ENCODE data around the gene ATP2C1. TPM values are rescaled to one million over a fixed set of nuclear protein-coding genes. Genes with fewer than 3 reads are reported as not detected.
A peak's percentile ranks its signal among the peaks of the same experiment; 100 is the strongest.

The ATP2C1 gene
- total and polyA plus RNA-seq, 2 of the 13 experiments (the other 11 are each of a cell fraction or from before 2014, with no cell fraction given), result 32.4 to 37.6 TPM

DNA sequence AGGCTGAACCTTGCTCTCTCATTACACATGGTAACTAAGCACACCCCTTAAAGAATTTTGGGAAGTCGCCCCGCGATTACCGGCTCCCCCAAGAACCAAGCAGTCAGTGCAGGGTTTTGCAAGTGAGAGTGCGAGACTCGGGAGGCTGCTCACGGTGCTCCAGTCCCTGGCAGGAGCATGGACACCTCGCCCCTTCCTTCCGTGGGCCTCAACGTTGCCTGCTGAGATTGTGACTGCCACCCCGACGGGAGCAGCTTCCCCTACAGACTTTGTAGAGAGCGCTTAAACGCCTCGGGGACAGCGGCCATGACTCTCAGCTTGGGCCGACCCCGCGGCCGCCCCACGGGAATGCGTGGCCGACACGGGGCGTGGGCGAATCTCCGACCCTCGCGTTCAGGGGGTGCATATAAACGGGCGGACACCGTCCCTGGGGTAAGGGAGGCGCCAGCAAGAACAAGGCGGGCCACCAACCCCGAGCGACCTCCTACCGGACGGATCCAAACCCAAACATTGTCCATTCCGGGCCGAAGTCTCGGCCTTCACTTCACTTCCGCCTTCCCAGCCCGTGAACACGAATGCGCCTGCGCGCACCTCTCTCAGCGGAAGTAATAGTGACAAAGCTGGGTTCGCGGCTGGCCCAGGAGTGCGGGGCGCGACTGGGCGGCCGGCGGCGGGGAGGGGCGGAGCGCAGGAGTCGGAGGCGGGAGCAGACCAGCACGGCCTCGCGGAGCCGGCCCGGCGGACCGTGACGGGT lies at the start of gene ATP2C1 (continued):
- TF ChIP-seq ZBTB34 (CRISPR knock-in tag; IDR thresholded peaks at IDR 0.05) (no peak), ZNF577 (CRISPR knock-in tag; IDR thresholded peaks at IDR 0.05; ENCODE audit: borderline replicate concordance, low read depth) (no peak; the same call in 1 of the 2 replicates), KDM2A (CRISPR knock-in tag; IDR thresholded peaks at IDR 0.05; ENCODE audit: borderline replicate concordance, low read depth) (peak; percentile 73; the same call in 1 of the 2 replicates), ZNF841 (CRISPR knock-in tag; IDR thresholded peaks at IDR 0.05; ENCODE audit: borderline replicate concordance) (no peak), MAFF (IDR thresholded peaks at IDR 0.05; ENCODE audit: low read depth, low read length) (no peak), U2AF1 (optimal IDR thresholded peaks at IDR 0.05; ENCODE audit: low read depth, low read length) (peak; percentile 53), ZNF678 (CRISPR knock-in tag; IDR thresholded peaks at IDR 0.05) (peak; percentile 34; the same call in 1 of the 2 replicates), MEIS1 (CRISPR knock-in tag; IDR thresholded peaks at IDR 0.05; ENCODE audit: borderline replicate concordance) (no peak), BHLHE40 (IDR thresholded peaks at IDR 0.05; ENCODE audit: low read length) (no peak), NR2F2 (IDR thresholded peaks at IDR 0.05; ENCODE audit: borderline replicate concordance, low read depth) (no peak), CREBL2 (CRISPR knock-in tag; IDR thresholded peaks at IDR 0.05; ENCODE audit: borderline replicate concordance) (peak; percentile 61; the same call in 1 of the 2 replicates), GTF3A (CRISPR knock-in tag; conservative IDR thresholded peaks at IDR 0.05) (no peak), SIN3A (IDR thresholded peaks at IDR 0.05; ENCODE audit: borderline replicate concordance, low read depth, low read length) (peak; percentile 80; the same call in 1 of the 2 replicates), ZNF749 (CRISPR knock-in tag; IDR thresholded peaks at IDR 0.05; ENCODE audit: borderline replicate concordance) (0 out of 2 replicates have a peak, but pooled peaks have one; percentile 46), MEIS2 (CRISPR knock-in tag; IDR thresholded peaks at IDR 0.05) (peak; percentile 68), ZBTB42 (CRISPR knock-in tag; IDR thresholded peaks at IDR 0.05) (no peak), ZBTB7B (CRISPR knock-in tag; IDR thresholded peaks at IDR 0.05) (no peak), RBAK (CRISPR knock-in tag; IDR thresholded peaks at IDR 0.05) (no peak; the same call in 1 of the 2 replicates)
- TF ChIP-seq, protein P1, sequence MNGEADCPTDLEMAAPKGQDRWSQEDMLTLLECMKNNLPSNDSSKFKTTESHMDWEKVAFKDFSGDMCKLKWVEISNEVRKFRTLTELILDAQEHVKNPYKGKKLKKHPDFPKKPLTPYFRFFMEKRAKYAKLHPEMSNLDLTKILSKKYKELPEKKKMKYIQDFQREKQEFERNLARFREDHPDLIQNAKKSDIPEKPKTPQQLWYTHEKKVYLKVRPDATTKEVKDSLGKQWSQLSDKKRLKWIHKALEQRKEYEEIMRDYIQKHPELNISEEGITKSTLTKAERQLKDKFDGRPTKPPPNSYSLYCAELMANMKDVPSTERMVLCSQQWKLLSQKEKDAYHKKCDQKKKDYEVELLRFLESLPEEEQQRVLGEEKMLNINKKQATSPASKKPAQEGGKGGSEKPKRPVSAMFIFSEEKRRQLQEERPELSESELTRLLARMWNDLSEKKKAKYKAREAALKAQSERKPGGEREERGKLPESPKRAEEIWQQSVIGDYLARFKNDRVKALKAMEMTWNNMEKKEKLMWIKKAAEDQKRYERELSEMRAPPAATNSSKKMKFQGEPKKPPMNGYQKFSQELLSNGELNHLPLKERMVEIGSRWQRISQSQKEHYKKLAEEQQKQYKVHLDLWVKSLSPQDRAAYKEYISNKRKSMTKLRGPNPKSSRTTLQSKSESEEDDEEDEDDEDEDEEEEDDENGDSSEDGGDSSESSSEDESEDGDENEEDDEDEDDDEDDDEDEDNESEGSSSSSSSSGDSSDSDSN (CRISPR knock-in tag; IDR thresholded peaks at IDR 0.05), result peak; percentile 62
- TF ChIP-seq, protein P2, sequence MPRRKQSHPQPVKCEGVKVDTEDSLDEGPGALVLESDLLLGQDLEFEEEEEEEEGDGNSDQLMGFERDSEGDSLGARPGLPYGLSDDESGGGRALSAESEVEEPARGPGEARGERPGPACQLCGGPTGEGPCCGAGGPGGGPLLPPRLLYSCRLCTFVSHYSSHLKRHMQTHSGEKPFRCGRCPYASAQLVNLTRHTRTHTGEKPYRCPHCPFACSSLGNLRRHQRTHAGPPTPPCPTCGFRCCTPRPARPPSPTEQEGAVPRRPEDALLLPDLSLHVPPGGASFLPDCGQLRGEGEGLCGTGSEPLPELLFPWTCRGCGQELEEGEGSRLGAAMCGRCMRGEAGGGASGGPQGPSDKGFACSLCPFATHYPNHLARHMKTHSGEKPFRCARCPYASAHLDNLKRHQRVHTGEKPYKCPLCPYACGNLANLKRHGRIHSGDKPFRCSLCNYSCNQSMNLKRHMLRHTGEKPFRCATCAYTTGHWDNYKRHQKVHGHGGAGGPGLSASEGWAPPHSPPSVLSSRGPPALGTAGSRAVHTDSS (CRISPR knock-in tag; conservative IDR thresholded peaks at IDR 0.05), result no peak
- TF ChIP-seq, protein P3, sequence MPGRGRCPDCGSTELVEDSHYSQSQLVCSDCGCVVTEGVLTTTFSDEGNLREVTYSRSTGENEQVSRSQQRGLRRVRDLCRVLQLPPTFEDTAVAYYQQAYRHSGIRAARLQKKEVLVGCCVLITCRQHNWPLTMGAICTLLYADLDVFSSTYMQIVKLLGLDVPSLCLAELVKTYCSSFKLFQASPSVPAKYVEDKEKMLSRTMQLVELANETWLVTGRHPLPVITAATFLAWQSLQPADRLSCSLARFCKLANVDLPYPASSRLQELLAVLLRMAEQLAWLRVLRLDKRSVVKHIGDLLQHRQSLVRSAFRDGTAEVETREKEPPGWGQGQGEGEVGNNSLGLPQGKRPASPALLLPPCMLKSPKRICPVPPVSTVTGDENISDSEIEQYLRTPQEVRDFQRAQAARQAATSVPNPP (CRISPR knock-in tag; IDR thresholded peaks at IDR 0.05), result 0 out of 2 replicates have a peak, but pooled peaks have one; percentile 4
- TF ChIP-seq, protein P4, sequence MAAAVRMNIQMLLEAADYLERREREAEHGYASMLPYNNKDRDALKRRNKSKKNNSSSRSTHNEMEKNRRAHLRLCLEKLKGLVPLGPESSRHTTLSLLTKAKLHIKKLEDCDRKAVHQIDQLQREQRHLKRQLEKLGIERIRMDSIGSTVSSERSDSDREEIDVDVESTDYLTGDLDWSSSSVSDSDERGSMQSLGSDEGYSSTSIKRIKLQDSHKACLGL (CRISPR knock-in tag; IDR thresholded peaks at IDR 0.05), result no peak

Measured in HepG2 (cell line).